GM12878 (cell line): ENCODE results near the gene CCDC12. TPM values are rescaled to one million over a fixed set of nuclear protein-coding genes. Genes with fewer than 3 reads are reported as not detected.

ENCODE experiments used
- BCL11A ChIP-seq: IDR thresholded peaks from 2 replicates; pipeline ENCODE4 v1.6.1; 2011; ENCODE audit warnings: low read depth, low read length
- CBX3 ChIP-seq: fragments of 200-600 bp; sonication (generic); IDR thresholded peaks from 2 replicates; pipeline ENCODE4 v1.6.1; 2016; ENCODE audit warnings: low read depth, borderline replicate concordance
- CREB1 ChIP-seq: IDR thresholded peaks from 2 replicates; pipeline ENCODE4 v1.6.1; 2012; ENCODE audit warnings: low read depth, mild to moderate bottlenecking, inconsistent platforms
- CUX1 ChIP-seq: IDR thresholded peaks from 2 replicates; pipeline ENCODE4 v1.6.1; 2012; ENCODE audit warnings: improper control_type of control experiment, low read depth, low read length; ENCODE audit not compliant: insufficient replicate concordance
- EED ChIP-seq: sonication (generic); IDR thresholded peaks from 2 replicates; pipeline ENCODE4 v1.6.1; 2016; ENCODE audit warnings: antibody characterized with exemption, low read depth
- ETV6 ChIP-seq, 2 experiments: fragments of 450-650 bp in 1 of 2; IDR thresholded peaks in 1 of 2; conservative IDR thresholded peaks in 1 of 2; 2 replicates each; pipeline ENCODE4 v1.6.1; 2014; ENCODE audit warnings: antibody characterized with exemption in 1 of 2, borderline replicate concordance in 1 of 2, low read depth in 1 of 2, mild to moderate bottlenecking in 1 of 2, moderate library complexity in 1 of 2
- NFIC ChIP-seq: IDR thresholded peaks from 2 replicates; pipeline ENCODE4 v1.6.1; 2012; ENCODE audit warnings: low read depth, mild to moderate bottlenecking, inconsistent platforms, low read length, moderate library complexity
- NR2F1 ChIP-seq: fragments of 450-650 bp; conservative IDR thresholded peaks from 2 replicates; pipeline ENCODE4 v1.6.1; 2017; ENCODE audit warnings: mild to moderate bottlenecking
- NRF1 ChIP-seq: conservative IDR thresholded peaks from 2 replicates; pipeline ENCODE4 v1.6.1; 2011; ENCODE audit warnings: mild to moderate bottlenecking, low read depth, low read length, improper control_type of control experiment
- POU2F2 ChIP-seq: IDR thresholded peaks from 3 replicates; pipeline ENCODE4 v1.6.1; 2011; ENCODE audit warnings: low read depth, mild to moderate bottlenecking, low read length, borderline replicate concordance
- RCOR1 ChIP-seq: conservative IDR thresholded peaks from 2 replicates; pipeline ENCODE4 v1.6.1; 2012; ENCODE audit warnings: low read depth, low read length, improper control_type of control experiment
- SMAD1 ChIP-seq: fragments of 450-650 bp; IDR thresholded peaks from 2 replicates; pipeline ENCODE4 v1.6.1; 2018; ENCODE audit warnings: mild to moderate bottlenecking, low read depth; ENCODE audit not compliant: partially characterized antibody
- SPI1 ChIP-seq: IDR thresholded peaks from 2 replicates; pipeline ENCODE4 v1.6.1; 2011; ENCODE audit warnings: low read depth, mild to moderate bottlenecking, low read length, moderate library complexity, borderline replicate concordance; ENCODE audit not compliant: insufficient read depth
- TAF1 ChIP-seq: IDR thresholded peaks from 2 replicates; pipeline ENCODE4 v1.6.1; 2011; ENCODE audit warnings: mild to moderate bottlenecking, low read depth, low read length, borderline replicate concordance
- TCF12 ChIP-seq: IDR thresholded peaks from 2 replicates; pipeline ENCODE4 v1.6.1; 2011; ENCODE audit warnings: low read depth, mild to moderate bottlenecking, low read length
- ZSCAN29 ChIP-seq: fragments of 450-650 bp; IDR thresholded peaks from 2 replicates; pipeline ENCODE4 v1.6.1; 2017; ENCODE audit warnings: mild to moderate bottlenecking, moderate library complexity
- polyA plus RNA-seq, 11 experiments: library from polyadenylated mRNA; depleted of rRNA in 4 of 11; unstranded in 6 of 11; stranded (reverse) in 5 of 11; fragments of >200 nt; fragmentation: Nextera tagmentation in 4 of 11; fragmentation: Illumina TruSeq in 1 of 11; extraction: Ambion mirVana in 4 of 11; extraction: Trizol in 1 of 11; gene quantifications; 1 replicate in 1 of 11; 2 replicates in 10 of 11; pipeline versions ENCODE4 v1.2.1 to v1.2.3, GENCODE V29; 2011 to 2016; ENCODE audit warnings: inconsistent platforms in 2 of 11, missing spikeins in 2 of 11, low read depth in 1 of 11
- total RNA-seq, 4 experiments: library from RNA; depleted of rRNA in 3 of 4; stranded (reverse); fragments of >200 nt in 3 of 4; fragmentation: Illumina TruSeq in 1 of 4; extraction: Trizol in 1 of 4; gene quantifications; 2 replicates each; pipeline versions ENCODE4 v1.2.1 to v1.2.3, GENCODE V29; 2013 to 2021
- TF ChIP-seq, protein P1 (sequence below): IDR thresholded peaks from 2 replicates; pipeline ENCODE4 v1.6.1; 2011; ENCODE audit warnings: mild to moderate bottlenecking, low read depth, low read length, moderate library complexity; ENCODE audit not compliant: insufficient replicate concordance
- TF ChIP-seq, protein P2 (sequence below): fragments of 450-650 bp; IDR thresholded peaks from 2 replicates; pipeline ENCODE4 v1.6.1; 2016; ENCODE audit warnings: mild to moderate bottlenecking
- TF ChIP-seq, protein P3 (sequence below): fragments of 450-650 bp; formaldehyde crosslinking; IDR thresholded peaks from 2 replicates; pipeline ENCODE4 v1.4.0; 2020; ENCODE audit warnings: mild to moderate bottlenecking, moderate library complexity

The CCDC12 gene
- total and polyA plus RNA-seq, 10 of the 15 experiments (the other 5 are each of a cell fraction or from before 2014, with no cell fraction given), result 9.2 to 91.4 (median 61.3) TPM

DNA sequence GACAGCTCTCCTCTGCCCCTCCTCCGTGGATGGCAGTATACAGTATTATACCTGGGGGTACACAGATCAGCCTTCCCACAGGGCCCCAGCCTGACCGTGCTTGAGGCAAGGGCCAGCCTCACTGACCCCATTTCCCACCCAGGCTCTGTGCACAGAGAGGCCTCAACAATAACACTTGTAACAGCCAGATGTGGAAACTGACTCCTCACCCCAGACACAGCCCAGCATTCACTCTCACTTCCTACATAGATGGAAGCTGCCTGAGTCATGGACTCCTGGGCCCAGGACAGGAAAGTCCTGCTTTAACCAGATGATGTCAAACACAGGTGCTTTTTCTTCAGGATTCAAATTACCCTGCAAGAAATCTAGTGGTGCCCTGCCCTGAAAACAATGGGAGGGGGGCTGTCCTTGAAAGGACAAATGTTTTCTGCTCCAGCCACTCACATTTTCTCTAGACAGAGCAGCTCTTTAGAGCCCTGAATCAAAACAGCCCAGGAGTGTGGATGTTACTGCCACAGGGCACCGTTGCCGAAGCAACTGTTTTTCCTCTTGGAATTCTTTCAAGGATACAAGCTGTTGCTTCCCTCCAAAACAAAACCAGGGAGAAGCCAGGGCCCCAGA is 16.4 kb downstream of the CCDC12 start (continued):
- no peak for TF ChIP-seq TCF12
- peak; percentile 82 for TF ChIP-seq EED
- TF ChIP-seq, protein P1, sequence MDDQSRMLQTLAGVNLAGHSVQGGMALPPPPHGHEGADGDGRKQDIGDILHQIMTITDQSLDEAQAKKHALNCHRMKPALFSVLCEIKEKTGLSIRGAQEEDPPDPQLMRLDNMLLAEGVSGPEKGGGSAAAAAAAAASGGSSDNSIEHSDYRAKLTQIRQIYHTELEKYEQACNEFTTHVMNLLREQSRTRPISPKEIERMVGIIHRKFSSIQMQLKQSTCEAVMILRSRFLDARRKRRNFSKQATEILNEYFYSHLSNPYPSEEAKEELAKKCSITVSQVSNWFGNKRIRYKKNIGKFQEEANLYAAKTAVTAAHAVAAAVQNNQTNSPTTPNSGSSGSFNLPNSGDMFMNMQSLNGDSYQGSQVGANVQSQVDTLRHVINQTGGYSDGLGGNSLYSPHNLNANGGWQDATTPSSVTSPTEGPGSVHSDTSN, result no peak
- TF ChIP-seq NFIC, result no peak
- TF ChIP-seq, protein P2, sequence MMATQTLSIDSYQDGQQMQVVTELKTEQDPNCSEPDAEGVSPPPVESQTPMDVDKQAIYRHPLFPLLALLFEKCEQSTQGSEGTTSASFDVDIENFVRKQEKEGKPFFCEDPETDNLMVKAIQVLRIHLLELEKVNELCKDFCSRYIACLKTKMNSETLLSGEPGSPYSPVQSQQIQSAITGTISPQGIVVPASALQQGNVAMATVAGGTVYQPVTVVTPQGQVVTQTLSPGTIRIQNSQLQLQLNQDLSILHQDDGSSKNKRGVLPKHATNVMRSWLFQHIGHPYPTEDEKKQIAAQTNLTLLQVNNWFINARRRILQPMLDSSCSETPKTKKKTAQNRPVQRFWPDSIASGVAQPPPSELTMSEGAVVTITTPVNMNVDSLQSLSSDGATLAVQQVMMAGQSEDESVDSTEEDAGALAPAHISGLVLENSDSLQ, result no peak
- TF ChIP-seq, protein P3, sequence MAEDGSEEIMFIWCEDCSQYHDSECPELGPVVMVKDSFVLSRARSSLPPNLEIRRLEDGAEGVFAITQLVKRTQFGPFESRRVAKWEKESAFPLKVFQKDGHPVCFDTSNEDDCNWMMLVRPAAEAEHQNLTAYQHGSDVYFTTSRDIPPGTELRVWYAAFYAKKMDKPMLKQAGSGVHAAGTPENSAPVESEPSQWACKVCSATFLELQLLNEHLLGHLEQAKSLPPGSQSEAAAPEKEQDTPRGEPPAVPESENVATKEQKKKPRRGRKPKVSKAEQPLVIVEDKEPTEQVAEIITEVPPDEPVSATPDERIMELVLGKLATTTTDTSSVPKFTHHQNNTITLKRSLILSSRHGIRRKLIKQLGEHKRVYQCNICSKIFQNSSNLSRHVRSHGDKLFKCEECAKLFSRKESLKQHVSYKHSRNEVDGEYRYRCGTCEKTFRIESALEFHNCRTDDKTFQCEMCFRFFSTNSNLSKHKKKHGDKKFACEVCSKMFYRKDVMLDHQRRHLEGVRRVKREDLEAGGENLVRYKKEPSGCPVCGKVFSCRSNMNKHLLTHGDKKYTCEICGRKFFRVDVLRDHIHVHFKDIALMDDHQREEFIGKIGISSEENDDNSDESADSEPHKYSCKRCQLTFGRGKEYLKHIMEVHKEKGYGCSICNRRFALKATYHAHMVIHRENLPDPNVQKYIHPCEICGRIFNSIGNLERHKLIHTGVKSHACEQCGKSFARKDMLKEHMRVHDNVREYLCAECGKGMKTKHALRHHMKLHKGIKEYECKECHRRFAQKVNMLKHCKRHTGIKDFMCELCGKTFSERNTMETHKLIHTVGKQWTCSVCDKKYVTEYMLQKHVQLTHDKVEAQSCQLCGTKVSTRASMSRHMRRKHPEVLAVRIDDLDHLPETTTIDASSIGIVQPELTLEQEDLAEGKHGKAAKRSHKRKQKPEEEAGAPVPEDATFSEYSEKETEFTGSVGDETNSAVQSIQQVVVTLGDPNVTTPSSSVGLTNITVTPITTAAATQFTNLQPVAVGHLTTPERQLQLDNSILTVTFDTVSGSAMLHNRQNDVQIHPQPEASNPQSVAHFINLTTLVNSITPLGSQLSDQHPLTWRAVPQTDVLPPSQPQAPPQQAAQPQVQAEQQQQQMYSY (CRISPR knock-in tag), result no peak
- no peak for TF ChIP-seq NRF1
- no peak for TF ChIP-seq RCOR1
- no peak for TF ChIP-seq POU2F2
- no peak for TF ChIP-seq CBX3
- peak in 1 of 2 experiments; percentile 41; a peak in 1 of 4 replicates for TF ChIP-seq ETV6 (conservative IDR thresholded peaks at IDR 0.05 in 1 of 2, IDR thresholded peaks at IDR 0.05 in 1 of 2; ENCODE audit: borderline replicate concordance in 1 of 2, low read depth in 1 of 2)
- no peak for TF ChIP-seq SMAD1
- peak; percentile 19; the same call in 1 of the 2 replicates for TF ChIP-seq BCL11A
- TF ChIP-seq NR2F1, result no peak
- peak; percentile 58; the same call in 1 of the 2 replicates for TF ChIP-seq SPI1
- no peak for TF ChIP-seq TAF1
- TF ChIP-seq CUX1, result no peak
- TF ChIP-seq ZSCAN29, result no peak
- no peak for TF ChIP-seq CREB1
